ENCODE results near the gene ESPN.
"Not testable (repeated sequence)": the region's sequence is repeated elsewhere in the genome, so short reads cannot be mapped to it uniquely, and the experiment has no call there.

ESPN gene

DNA sequence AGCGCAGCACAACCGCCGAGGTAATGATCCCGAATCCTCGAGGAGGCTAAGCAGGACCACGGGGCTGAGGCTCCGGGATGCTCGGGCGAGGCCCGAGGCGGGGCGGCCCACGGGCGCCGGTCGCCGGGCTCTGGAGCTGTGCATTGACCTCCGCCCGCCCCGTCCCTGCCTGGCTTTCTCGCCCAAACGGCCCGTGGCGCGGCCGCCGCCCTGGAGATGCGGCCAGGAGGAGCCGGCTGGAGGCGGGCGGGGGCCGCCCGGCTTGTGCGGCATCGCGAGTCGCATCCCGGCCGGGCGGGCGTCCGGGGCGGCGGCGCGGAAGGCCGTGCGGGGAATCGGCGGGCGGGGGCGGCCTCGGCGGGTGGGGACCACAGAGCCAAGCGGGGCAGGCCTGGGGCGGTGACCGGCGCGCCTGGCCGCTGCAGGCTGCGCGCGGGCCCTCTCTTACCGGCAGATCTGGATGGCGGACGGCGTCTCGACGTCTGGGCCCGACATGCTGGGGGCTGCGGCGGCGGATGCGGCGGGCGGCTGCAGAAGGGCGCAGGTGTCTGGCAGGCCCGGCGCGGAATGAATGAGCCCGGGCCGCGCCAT lies 31.7 kb upstream of the ESPN start:
- Histone ChIP-seq H3K9me3 (ENCODE audit: control insufficient read depth, insufficient read depth, low read length) (no peaks in the 10 kb centered on the region), H3K27me3 (ENCODE audit: control insufficient read depth, insufficient read depth, low read length) (peaks cover 6% of the 10 kb centered on the region), H3K36me3 (ENCODE audit: control insufficient read depth, insufficient read depth, low read length) (peaks cover 4% of the 10 kb centered on the region), H3K4me3 (ENCODE audit: low read depth, low read length) (peak overlapping the region; percentile 66), H3K9ac (ENCODE audit: low read depth, low read length) (peak overlapping the region; percentile 70), H3K4me1 (ENCODE audit: control insufficient read depth, insufficient read depth, low read length) (no peaks in the 10 kb centered on the region)

DNA sequence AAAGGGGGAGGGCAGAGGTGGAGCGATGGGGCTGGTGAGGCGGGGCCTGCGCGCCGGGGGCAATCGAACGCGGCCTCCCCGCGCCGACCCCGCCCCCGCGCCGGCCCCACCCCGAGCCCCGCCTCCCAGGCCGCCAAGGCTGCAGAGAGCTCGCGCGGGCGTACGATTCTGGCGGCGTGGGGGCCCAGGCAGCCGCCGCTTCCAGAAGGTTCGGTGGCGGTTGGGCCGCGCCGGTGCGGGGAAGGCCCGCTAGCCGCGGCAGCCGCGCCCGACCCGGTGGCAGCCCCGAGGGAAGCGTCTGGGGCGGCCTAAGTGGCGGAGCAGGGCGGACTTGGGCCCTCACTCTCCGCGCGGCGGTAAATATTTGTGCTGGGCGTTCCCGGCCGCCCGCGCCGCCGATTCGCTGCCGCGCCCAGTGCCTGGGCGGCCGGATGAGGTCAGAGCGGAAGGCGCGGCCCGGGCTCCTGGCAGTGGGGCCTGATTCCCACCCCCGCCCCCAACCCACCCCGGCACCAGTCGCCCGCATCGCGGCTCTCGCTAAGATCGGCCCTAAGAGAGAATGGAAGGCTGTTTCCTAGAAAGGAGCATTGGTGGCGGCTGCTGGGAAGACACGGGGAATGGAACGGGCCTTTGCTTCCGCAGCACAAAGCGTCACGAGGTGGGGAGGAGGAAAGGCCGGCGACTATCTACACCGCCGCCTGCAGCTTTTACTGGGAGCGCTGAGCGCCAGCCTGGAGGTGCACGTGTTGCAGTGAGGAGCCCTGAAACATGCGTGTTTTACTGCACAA lies 31.0 kb upstream of the ESPN start, which contains the start of gene ACOT7:
Gene ACOT7, minus strand, starts transcription at position 368 of the 788 bp plus-strand sequence. CDS start 368 bp downstream, outside the sequence.
- H3K9ac ChIP-seq (ENCODE audit: low read depth, low read length): peak within 1 kb of the TSS; percentile 70
- no peaks in the 10 kb centered on the region for H3K4me1 ChIP-seq (ENCODE audit: control insufficient read depth, insufficient read depth, low read length)
- H3K4me3 ChIP-seq (ENCODE audit: low read depth, low read length): peak within 1 kb of the TSS; percentile 66
- peaks cover 4% of the 10 kb centered on the region for H3K36me3 ChIP-seq (ENCODE audit: control insufficient read depth, insufficient read depth, low read length)
- H3K9me3 ChIP-seq (ENCODE audit: control insufficient read depth, insufficient read depth, low read length): no peaks in the 10 kb centered on the region
- peaks cover 6% of the 10 kb centered on the region for H3K27me3 ChIP-seq (ENCODE audit: control insufficient read depth, insufficient read depth, low read length)

DNA sequence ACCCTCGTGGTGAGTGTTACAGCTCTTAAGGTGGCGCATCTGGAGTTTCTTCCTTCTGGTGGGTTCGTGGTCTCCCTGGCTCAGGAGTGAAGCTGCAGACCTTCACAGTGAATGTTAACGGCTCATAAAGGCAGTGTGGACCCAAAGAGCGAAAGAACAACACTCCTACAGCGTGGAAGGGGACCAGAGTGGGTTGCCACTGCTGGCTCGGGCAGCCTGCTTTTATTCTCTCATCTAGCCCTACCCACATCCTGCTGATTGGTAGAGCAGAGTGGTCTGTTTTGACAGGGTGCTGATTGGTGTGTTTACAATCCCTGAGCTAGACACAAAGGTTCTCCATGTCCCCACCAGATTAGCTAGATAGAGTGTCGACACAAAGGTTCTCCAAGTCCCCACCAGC lies 29.4 kb upstream of the ESPN start:
- not testable (repeated sequence) for H3K9ac ChIP-seq (ENCODE audit: low read depth, low read length); H3K4me1 ChIP-seq (ENCODE audit: control insufficient read depth, insufficient read depth, low read length); H3K36me3 ChIP-seq (ENCODE audit: control insufficient read depth, insufficient read depth, low read length); H3K4me3 ChIP-seq (ENCODE audit: low read depth, low read length); H3K27me3 ChIP-seq (ENCODE audit: control insufficient read depth, insufficient read depth, low read length); H3K9me3 ChIP-seq (ENCODE audit: control insufficient read depth, insufficient read depth, low read length)

DNA sequence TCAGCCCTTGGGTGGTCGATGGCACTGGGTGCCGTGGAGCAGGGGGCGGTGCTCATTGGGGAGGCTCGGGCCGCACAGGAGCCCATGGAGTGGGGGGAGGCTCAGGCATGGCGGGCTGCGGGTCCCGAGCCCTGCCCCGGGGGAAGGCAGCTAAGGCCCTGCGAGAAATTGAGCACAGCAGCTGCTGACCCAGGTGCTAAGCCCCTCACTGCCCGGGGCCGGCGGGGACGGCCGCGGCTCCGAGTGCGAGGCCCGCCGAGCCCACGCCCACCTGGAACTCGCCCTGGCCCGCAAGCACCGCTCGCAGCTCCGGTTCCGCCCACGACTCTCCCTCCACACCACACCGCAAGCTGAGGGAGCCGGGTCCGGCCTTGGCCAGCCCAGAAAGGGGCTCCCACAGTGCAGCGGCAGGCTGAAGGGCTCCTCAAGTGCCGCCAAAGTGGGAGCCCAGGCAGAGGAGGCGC lies 28.8 kb upstream of the ESPN start:
- H3K9ac ChIP-seq (ENCODE audit: low read depth, low read length); H3K4me3 ChIP-seq (ENCODE audit: low read depth, low read length); H3K4me1 ChIP-seq (ENCODE audit: control insufficient read depth, insufficient read depth, low read length); H3K36me3 ChIP-seq (ENCODE audit: control insufficient read depth, insufficient read depth, low read length); H3K27me3 ChIP-seq (ENCODE audit: control insufficient read depth, insufficient read depth, low read length); H3K9me3 ChIP-seq (ENCODE audit: control insufficient read depth, insufficient read depth, low read length): not testable (repeated sequence)

DNA sequence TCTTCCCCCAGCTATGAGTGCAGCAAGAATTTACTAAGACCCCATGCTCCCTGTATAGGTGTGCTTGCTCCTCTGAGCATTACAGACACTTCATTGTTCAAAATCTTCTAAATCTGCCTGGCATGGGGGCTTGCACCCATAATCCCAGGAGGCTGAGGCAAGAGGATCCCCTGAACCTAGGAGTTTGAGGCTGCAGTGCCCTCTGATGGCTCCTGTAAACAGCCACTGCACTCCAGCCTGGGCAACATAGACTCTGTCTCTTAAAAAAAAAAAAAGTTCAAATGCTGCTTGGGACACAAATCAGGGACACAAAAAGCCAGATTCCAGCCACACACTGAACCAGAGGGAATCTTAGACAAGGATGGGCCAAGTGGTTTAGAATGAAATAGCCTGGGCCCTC lies 27.6 kb upstream of the ESPN start:
- H3K36me3 ChIP-seq (ENCODE audit: control insufficient read depth, insufficient read depth, low read length): no peaks in the 10 kb centered on the region
- no peaks in the 10 kb centered on the region for H3K4me1 ChIP-seq (ENCODE audit: control insufficient read depth, insufficient read depth, low read length)
- no peaks in the 10 kb centered on the region for H3K9me3 ChIP-seq (ENCODE audit: control insufficient read depth, insufficient read depth, low read length)
- H3K9ac ChIP-seq (ENCODE audit: low read depth, low read length): no peak overlapping the region
- H3K27me3 ChIP-seq (ENCODE audit: control insufficient read depth, insufficient read depth, low read length): peaks cover 5% of the 10 kb centered on the region
- H3K4me3 ChIP-seq (ENCODE audit: low read depth, low read length): no peak overlapping the region

DNA sequence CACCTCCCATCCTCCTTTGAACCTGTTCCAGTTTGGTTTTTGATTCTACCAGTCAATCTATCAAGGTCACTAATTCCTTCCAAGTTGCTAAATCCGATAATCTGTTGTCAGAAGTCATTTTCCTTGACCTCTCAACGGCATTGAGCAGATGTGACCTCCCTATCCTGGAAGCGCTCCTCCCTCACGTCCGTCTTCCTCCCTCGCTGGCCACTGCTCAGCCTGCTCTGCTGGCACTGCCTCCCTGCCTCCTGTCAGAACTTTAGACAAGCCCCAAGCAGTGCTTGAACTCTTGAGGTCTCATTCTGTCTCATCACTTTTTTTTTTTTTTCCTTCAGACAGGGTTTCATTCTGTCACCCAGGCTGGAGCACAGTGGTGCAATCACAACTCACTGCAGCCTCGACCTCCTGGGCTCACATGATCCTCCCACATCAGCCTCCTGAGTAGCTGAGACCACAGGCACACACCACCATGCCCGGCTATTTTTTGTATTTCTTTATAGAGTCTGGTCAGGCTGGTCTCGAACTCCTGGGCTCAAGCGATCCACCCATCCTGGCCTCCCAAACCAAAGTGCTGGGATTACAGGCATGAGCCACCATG lies 26.6 kb upstream of the ESPN start:
- Histone ChIP-seq H3K9ac (ENCODE audit: low read depth, low read length) (no peak overlapping the region), H3K4me3 (ENCODE audit: low read depth, low read length) (no peak overlapping the region), H3K36me3 (ENCODE audit: control insufficient read depth, insufficient read depth, low read length) (no peaks in the 10 kb centered on the region), H3K4me1 (ENCODE audit: control insufficient read depth, insufficient read depth, low read length) (no peaks in the 10 kb centered on the region), H3K9me3 (ENCODE audit: control insufficient read depth, insufficient read depth, low read length) (no peaks in the 10 kb centered on the region), H3K27me3 (ENCODE audit: control insufficient read depth, insufficient read depth, low read length) (no peaks in the 10 kb centered on the region)

DNA sequence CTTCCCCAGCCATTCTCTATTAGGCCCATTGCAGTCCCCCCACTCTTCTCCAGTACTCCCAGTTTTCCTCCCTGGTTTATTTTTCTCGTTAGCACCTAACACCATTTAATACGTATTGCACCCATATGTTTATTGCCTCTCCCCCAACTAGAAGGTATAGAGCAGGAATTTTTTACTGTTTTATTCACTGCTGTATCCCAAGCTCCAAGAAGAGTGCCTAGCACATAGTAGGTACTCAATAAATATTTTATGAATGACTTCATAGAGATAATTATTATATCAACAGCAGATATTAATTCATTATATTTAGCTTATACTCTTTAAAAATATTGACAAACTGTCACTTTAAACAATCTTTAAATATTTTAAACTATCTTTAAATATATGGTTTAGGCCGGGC lies 25.3 kb upstream of the ESPN start:
- no peak overlapping the region for H3K9ac ChIP-seq (ENCODE audit: low read depth, low read length)
- H3K4me3 ChIP-seq (ENCODE audit: low read depth, low read length): no peak overlapping the region
- no peaks in the 10 kb centered on the region for H3K4me1 ChIP-seq (ENCODE audit: control insufficient read depth, insufficient read depth, low read length)
- H3K27me3 ChIP-seq (ENCODE audit: control insufficient read depth, insufficient read depth, low read length): no peaks in the 10 kb centered on the region
- no peaks in the 10 kb centered on the region for H3K9me3 ChIP-seq (ENCODE audit: control insufficient read depth, insufficient read depth, low read length)
- no peaks in the 10 kb centered on the region for H3K36me3 ChIP-seq (ENCODE audit: control insufficient read depth, insufficient read depth, low read length)

DNA sequence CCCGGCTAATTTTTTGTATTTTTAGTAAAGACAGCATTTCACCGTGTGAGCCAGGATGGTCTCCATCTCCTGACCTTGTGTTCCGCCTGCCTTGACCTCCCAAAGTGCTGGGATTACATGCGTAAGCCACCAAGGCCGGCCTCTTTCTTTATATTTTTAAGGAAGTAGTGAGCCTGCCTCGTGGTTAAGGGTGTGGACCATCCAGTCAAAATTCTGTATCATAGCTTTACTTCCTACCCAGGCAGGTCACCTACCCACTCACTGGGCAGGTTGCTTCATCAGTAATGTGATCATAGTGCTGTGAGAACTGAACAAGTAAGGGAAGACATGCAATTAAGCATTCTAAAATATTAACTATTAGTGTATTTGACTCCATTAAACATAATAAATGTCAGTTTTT lies 22.9 kb upstream of the ESPN start:
- Histone ChIP-seq H3K4me3 (ENCODE audit: low read depth, low read length) (no peak overlapping the region), H3K9me3 (ENCODE audit: control insufficient read depth, insufficient read depth, low read length) (no peaks in the 10 kb centered on the region), H3K4me1 (ENCODE audit: control insufficient read depth, insufficient read depth, low read length) (no peaks in the 10 kb centered on the region), H3K36me3 (ENCODE audit: control insufficient read depth, insufficient read depth, low read length) (no peaks in the 10 kb centered on the region), H3K9ac (ENCODE audit: low read depth, low read length) (no peak overlapping the region), H3K27me3 (ENCODE audit: control insufficient read depth, insufficient read depth, low read length) (peaks cover 4% of the 10 kb centered on the region)

DNA sequence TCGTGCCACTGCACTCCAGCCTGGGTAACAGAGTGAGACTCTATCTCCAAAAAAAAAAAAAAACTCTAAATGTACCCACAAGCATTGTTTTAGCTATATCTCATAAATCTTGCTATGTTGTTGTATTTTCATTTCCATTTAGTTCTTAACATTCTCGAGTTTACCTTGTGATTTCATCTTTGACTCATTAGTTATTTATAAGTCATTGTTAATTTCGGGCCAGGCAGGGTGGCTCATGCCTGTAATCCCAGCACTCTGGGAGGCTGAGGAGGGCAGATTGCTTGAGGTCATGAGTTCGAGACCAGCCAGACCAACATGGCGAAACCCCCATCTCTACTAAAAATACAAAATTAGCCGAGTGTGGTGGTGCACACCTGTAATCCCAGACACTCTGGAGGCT lies 16.6 kb upstream of the ESPN start:
- H3K9me3 ChIP-seq (ENCODE audit: control insufficient read depth, insufficient read depth, low read length): no peaks in the 10 kb centered on the region
- peaks cover 8% of the 10 kb centered on the region for H3K27me3 ChIP-seq (ENCODE audit: control insufficient read depth, insufficient read depth, low read length)

DNA sequence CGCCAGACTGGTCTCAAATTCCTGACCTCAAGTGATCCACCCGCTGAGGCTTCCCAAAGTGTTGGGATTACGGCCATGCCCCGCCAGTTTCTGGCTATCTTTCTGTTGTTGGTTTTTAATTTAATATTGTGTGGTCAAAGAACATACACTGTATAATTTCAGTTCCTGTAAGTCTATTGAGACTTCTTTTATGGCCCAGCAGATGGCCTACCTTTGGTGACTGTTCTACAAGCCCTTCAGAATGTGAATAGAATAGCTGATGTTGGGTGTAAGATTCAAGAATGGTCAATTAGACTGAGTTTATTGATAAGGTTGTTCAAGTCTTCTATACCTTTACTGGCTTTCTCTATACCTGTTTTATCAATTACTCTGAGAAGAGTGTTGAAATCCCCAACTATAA lies 15.5 kb upstream of the ESPN start:
- H3K36me3 ChIP-seq (ENCODE audit: control insufficient read depth, insufficient read depth, low read length): no peaks in the 10 kb centered on the region
- H3K27me3 ChIP-seq (ENCODE audit: control insufficient read depth, insufficient read depth, low read length): peaks cover 12% of the 10 kb centered on the region
- no peak overlapping the region for H3K4me3 ChIP-seq (ENCODE audit: low read depth, low read length)
- no peaks in the 10 kb centered on the region for H3K9me3 ChIP-seq (ENCODE audit: control insufficient read depth, insufficient read depth, low read length)
- H3K9ac ChIP-seq (ENCODE audit: low read depth, low read length): no peak overlapping the region
- H3K4me1 ChIP-seq (ENCODE audit: control insufficient read depth, insufficient read depth, low read length): no peaks in the 10 kb centered on the region

More for the DNA sequence above, 16.6 kb upstream of the ESPN start:
- Histone ChIP-seq H3K4me1 (ENCODE audit: control insufficient read depth, insufficient read depth, low read length) (no peaks in the 10 kb centered on the region), H3K9ac (ENCODE audit: low read depth, low read length) (no peak overlapping the region), H3K36me3 (ENCODE audit: control insufficient read depth, insufficient read depth, low read length) (no peaks in the 10 kb centered on the region), H3K4me3 (ENCODE audit: low read depth, low read length) (no peak overlapping the region)

DNA sequence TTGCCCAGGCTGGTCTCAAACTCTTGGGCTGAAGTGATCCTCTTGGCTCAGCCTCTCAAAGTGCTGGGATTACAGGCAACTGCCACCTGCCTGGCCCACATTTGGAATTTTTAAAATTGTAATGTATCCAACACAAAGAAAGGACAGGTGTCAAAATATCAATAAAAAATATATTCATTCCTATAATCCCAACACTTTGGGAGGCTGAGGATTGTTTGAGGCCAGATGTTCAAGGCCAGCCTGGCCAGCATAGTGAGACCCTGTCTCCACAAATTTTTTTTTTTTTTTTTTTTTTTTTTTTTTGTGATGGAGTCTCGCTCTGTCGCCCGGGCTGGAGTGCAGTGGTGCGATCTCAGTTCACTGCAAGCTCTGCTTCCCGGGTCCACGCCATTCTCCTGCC lies 14.8 kb upstream of the ESPN start:
- Histone ChIP-seq H3K4me1 (ENCODE audit: control insufficient read depth, insufficient read depth, low read length) (no peaks in the 10 kb centered on the region), H3K9ac (ENCODE audit: low read depth, low read length) (no peak overlapping the region), H3K9me3 (ENCODE audit: control insufficient read depth, insufficient read depth, low read length) (no peaks in the 10 kb centered on the region), H3K4me3 (ENCODE audit: low read depth, low read length) (no peak overlapping the region), H3K27me3 (ENCODE audit: control insufficient read depth, insufficient read depth, low read length) (peaks cover 14% of the 10 kb centered on the region), H3K36me3 (ENCODE audit: control insufficient read depth, insufficient read depth, low read length) (no peaks in the 10 kb centered on the region)
